NCI-H2171 treated with DMSO at 0.1 percent for 48 hours (cell line): ENCODE data around the gene ATG9B.
"Not testable (repeated sequence)": the region's sequence is repeated elsewhere in the genome, so short reads cannot be mapped to it uniquely, and the experiment has no call there.

Experiments used
- DNase-seq: peaks from one replicate; lab custom pipeline; 2025; lab: John Stamatoyannopoulos, UW

Gene ATG9B

GRCh38 chr7:151015967-151016366 lies 8.3 kb downstream of the ATG9B start:
- no peak for DNase-seq

- no peak for DNase-seq
These were observed 9.3 kb downstream of the ATG9B start for GRCh38 chr7:151014950-151015349.

- no peak for DNase-seq
These were observed 10.4 kb downstream of the ATG9B start for GRCh38 chr7:151013733-151014497.

GRCh38 chr7:151013356-151013732 lies 10.9 kb downstream of the ATG9B start:
- no peak for DNase-seq

- DNase-seq: no peak
These were observed 11.4 kb downstream of the ATG9B start for GRCh38 chr7:151012911-151013347.

- DNase-seq: no peak
These were observed 12.1 kb downstream of the ATG9B start for GRCh38 chr7:151012031-151012692.

- not testable (repeated sequence) for DNase-seq
These were observed 12.7 kb downstream of the ATG9B start for GRCh38 chr7:151011616-151012015.

- no peak for DNase-seq
These were observed 13.2 kb downstream of the ATG9B start for GRCh38 chr7:151011097-151011409.

GRCh38 chr7:151010307-151011096 lies 13.8 kb downstream of the ATG9B start:
- no peak for DNase-seq

- no peak for DNase-seq
These were observed 14.3 kb downstream of the ATG9B start for GRCh38 chr7:151010037-151010306.

GRCh38 chr7:151009327-151010036 lies 14.8 kb downstream of the ATG9B start:
- DNase-seq: no peak

- DNase-seq: no peak
These were observed 15.6 kb downstream of the ATG9B start for GRCh38 chr7:151008511-151009323.

GRCh38 chr7:151008143-151008510 lies 16.2 kb downstream of the ATG9B start:
- DNase-seq: no peak

GRCh38 chr7:151007469-151007898 lies 16.8 kb downstream of the ATG9B start:
- DNase-seq: no peak

- DNase-seq: no peak
These were observed 17.5 kb downstream of the ATG9B start for GRCh38 chr7:151006590-151007300.

- no peak for DNase-seq
These were observed 18.7 kb downstream of the ATG9B start for GRCh38 chr7:151005566-151005965.

GRCh38 chr7:151003572-151003971 lies 20.7 kb downstream of the ATG9B start:
- DNase-seq: no peak

- no peak for DNase-seq
These were observed 22.7 kb downstream of the ATG9B start for GRCh38 chr7:151001546-151001945.

- no peak for DNase-seq
These were observed 23.3 kb downstream of the ATG9B start for GRCh38 chr7:151000897-151001495.

- no peak for DNase-seq
These were observed 24.6 kb downstream of the ATG9B start for GRCh38 chr7:150999497-151000230.
